Thyroid gland (tissue), 4 donors: ENCODE results near the gene KLC3. TPM values are rescaled to one million over a fixed set of nuclear protein-coding genes. Genes with fewer than 3 reads are reported as not detected.

Source experiments
- DNase-seq, 2 donors: peaks; one replicate each; pipeline ENCODE4 v3.0.0-alpha.2; 2019
- H3K27ac ChIP-seq, 3 donors: fragments of 200-600 bp; sonication (generic); 1 replicate in 2 of 3; 2 replicates in 1 of 3; pipeline ENCODE4 v1.5.1; 2016 to 2019; ENCODE audit warnings: mild to moderate bottlenecking in 1 of 3, moderate library complexity in 1 of 3
- H3K27me3 ChIP-seq: fragments of 200-600 bp; sonication (generic); one replicate; pipeline ENCODE4 v1.5.1; 2019
- H3K36me3 ChIP-seq, 2 donors: fragments of 200-600 bp; sonication (generic); one replicate each; pipeline ENCODE4 v1.5.1; 2016 to 2019
- H3K4me1 ChIP-seq, 2 donors: fragments of 200-600 bp; sonication (generic); one replicate each; pipeline ENCODE4 v1.5.1; 2017 to 2019
- H3K4me3 ChIP-seq, 3 donors: fragments of 200-600 bp; sonication (generic); replicated peaks in 1 of 3; 1 replicate in 2 of 3; 2 replicates in 1 of 3; pipeline ENCODE4 v1.5.1; 2016; ENCODE audit warnings: mild to moderate bottlenecking in 1 of 3
- H3K9me3 ChIP-seq: fragments of 200-600 bp; sonication (generic); one replicate; pipeline ENCODE4 v1.5.1; 2017
- POLR2A ChIP-seq, 2 donors: fragments of 450-650 bp; IDR thresholded peaks; one replicate each; pipeline ENCODE4 v1.6.1; 2017; ENCODE audit warnings: antibody characterized with exemption in 2 of 2, mild to moderate bottlenecking in 2 of 2, moderate library complexity in 1 of 2
- WGBS, 2 donors: methylation state at CpG; one replicate each; pipeline ENCODE4 v1.1.5; 2017; 5-methylcytosine and 5-hydroxymethylcytosine counted together
- intact Hi-C: fragments of 100-400 bp; cut with DNase I; formaldehyde crosslinking; loops from one replicate; pipeline ENCODE4 v1.15.1; 2023
- total RNA-seq, 4 donors: library from RNA; depleted of rRNA; stranded (reverse); fragments of >200 nt; gene quantifications; one replicate each; pipeline ENCODE4 v1.2.3, GENCODE V29; 2016
- TF ChIP-seq, protein P1 (sequence below), 6 experiments: fragments of 200-600 bp in 3 of 6; fragments of 450-650 bp in 3 of 6; sonication (generic) in 3 of 6; IDR thresholded peaks; one replicate each; pipeline ENCODE4 v1.5.1; 2016 to 2019; ENCODE audit warnings: antibody characterized with exemption in 6 of 6, mild to moderate bottlenecking in 2 of 6, inconsistent platforms in 1 of 6, moderate library complexity in 1 of 6

KLC3 gene
- total RNA-seq, 4 donors from 2014 or later: 0.45 to 1.2 (median 0.83) TPM

DNA sequence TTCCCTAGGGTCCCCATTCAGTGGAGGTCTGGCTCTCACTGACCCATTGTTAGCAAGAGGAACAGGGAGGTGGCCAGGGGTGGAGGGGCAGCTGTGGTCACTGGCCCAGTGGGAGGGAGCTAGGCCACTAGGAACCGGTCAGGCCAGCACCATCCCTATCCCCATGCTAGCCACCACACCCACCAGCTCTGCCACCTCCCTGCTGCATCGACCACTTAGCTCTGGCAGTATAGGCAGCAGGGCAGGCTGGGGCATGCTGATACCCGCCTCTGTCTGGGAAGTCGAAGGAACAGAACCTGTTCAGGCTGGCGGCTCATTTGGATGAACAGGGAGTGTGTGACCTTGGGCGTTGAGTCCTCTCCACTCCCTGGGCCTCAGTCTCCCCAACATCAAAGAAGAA is 59.6 kb downstream of the KLC3 start:
- Histone ChIP-seq H3K27ac (no peak overlapping the region), H3K36me3 (peaks cover 0 to 7% of the 10 kb centered on the region in 2 donors), H3K27me3 (no peaks in the 10 kb centered on the region), H3K4me3 (no peak overlapping the region), H3K4me1 (peaks cover 22 to 34% of the 10 kb centered on the region in 2 donors), H3K9me3 (no peaks in the 10 kb centered on the region)
- DNase-seq: no peak
- TF ChIP-seq, protein P1, sequence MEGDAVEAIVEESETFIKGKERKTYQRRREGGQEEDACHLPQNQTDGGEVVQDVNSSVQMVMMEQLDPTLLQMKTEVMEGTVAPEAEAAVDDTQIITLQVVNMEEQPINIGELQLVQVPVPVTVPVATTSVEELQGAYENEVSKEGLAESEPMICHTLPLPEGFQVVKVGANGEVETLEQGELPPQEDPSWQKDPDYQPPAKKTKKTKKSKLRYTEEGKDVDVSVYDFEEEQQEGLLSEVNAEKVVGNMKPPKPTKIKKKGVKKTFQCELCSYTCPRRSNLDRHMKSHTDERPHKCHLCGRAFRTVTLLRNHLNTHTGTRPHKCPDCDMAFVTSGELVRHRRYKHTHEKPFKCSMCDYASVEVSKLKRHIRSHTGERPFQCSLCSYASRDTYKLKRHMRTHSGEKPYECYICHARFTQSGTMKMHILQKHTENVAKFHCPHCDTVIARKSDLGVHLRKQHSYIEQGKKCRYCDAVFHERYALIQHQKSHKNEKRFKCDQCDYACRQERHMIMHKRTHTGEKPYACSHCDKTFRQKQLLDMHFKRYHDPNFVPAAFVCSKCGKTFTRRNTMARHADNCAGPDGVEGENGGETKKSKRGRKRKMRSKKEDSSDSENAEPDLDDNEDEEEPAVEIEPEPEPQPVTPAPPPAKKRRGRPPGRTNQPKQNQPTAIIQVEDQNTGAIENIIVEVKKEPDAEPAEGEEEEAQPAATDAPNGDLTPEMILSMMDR (IDR thresholded peaks at IDR 0.05): no peak
- no peak for TF ChIP-seq POLR2A (IDR thresholded peaks at IDR 0.05)
- WGBS, 2 donors: 91% methylated on average over 6 of the region's 6 CpGs
- intact Hi-C loops: loop anchor here (10.0 kb wide), 1 partner anchor 145 kb away; the partner anchor contains the start of gene MARK4

Other genes starting within 250 kb of the KLC3 start
- 10 to 100 TPM; 34.9 to 59.7 (median 42.9) TPM for gene PPP1R37, start 247.6 kb upstream of the KLC3 start, total RNA-seq
- gene NKPD1, start 179.8 kb upstream of the KLC3 start, total RNA-seq: 1 to 10 TPM in 1 of 4 donors, under 1 TPM in 3; 0.44 to 1.3 (median 0.68) TPM
- gene TRAPPC6A, start 162.5 kb upstream of the KLC3 start, total RNA-seq: 10 to 100 TPM; 25.0 to 53.3 (median 38.8) TPM
- gene BLOC1S3, start 162.0 kb upstream of the KLC3 start, total RNA-seq: 10 to 100 TPM in 3 of 4 donors, 1 to 10 TPM in 1; 9.1 to 15.4 (median 11.9) TPM
- gene EXOC3L2, start 95.3 kb upstream of the KLC3 start, total RNA-seq: 10 to 100 TPM in 2 of 4 donors, 1 to 10 TPM in 2; 2.1 to 17.2 (median 11.4) TPM
- 10 to 100 TPM; 18.5 to 25.1 (median 22.1) TPM for gene MARK4, start 89.5 kb upstream of the KLC3 start, total RNA-seq
- gene CKM, start 17.9 kb upstream of the KLC3 start, total RNA-seq: under 1 TPM in 1 of 4 donors, not detected in 3; 0.27 TPM
- 10 to 100 TPM in 3 of 4 donors, 1 to 10 TPM in 1; 9.4 to 19.2 (median 15.9) TPM for gene ERCC2, start 29.8 kb downstream of the KLC3 start, total RNA-seq
- gene PPP1R13L, start 64.3 kb downstream of the KLC3 start, total RNA-seq: 10 to 100 TPM; 11.9 to 64.2 (median 35.8) TPM
- 1 to 10 TPM; 1.3 to 9.1 (median 4.2) TPM for gene POLR1G, start 65.9 kb downstream of the KLC3 start, total RNA-seq
- 100 to 1,000 TPM in 2 of 4 donors, 10 to 100 TPM in 2; 89.1 to 157 (median 113) TPM for gene ERCC1, start 83.2 kb downstream of the KLC3 start, total RNA-seq
- gene FOSB, start 127.2 kb downstream of the KLC3 start, total RNA-seq: 1 to 10 TPM; 1.6 to 3.3 (median 2.4) TPM
- 1 to 10 TPM; 1.8 to 7.3 (median 4.6) TPM for gene RTN2, start 156.3 kb downstream of the KLC3 start, total RNA-seq
- gene PPM1N, start 157.7 kb downstream of the KLC3 start, total RNA-seq: 1 to 10 TPM in 1 of 4 donors, under 1 TPM in 1, not detected in 2; 0.73 to 1.1 TPM
- 10 to 100 TPM; 34.3 to 50.8 (median 45.1) TPM for gene VASP, start 166.7 kb downstream of the KLC3 start, total RNA-seq
- gene OPA3, start 244.1 kb downstream of the KLC3 start, total RNA-seq: 10 to 100 TPM in 3 of 4 donors, 1 to 10 TPM in 1; 5.4 to 30.8 (median 17.0) TPM